ENCODE data around the gene TARDBP. TPM values are rescaled to one million over a fixed set of nuclear protein-coding genes. Genes with fewer than 3 reads are reported as not detected.
"Not testable (repeated sequence)": the region's sequence is repeated elsewhere in the genome, so short reads cannot be mapped to it uniquely, and the experiment has no call there.

The TARDBP gene
- polyA plus RNA-seq, 3 donors: 289 to 315 (median 313) TPM

DNA sequence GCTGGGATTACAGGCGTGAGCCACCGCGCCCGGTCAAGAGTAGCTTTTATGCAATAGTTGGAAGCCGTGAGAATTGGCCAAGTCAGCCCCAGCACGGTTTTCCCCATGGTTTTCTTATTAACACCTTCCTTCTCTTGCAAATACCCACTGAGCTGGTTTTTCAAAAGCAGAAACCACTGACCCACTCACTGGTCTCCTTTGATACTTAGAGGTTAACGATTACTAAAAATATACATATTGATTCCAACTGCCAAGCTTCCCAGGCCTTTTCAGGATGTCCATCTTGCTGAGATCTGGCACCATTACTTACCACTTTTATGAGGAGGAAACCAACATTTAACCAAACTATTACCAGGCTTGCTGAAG is 25.9 kb upstream of the TARDBP start:
- no peak for DNase-seq (ENCODE audit: extremely low read depth in 1 of 11, low read depth in 9 of 11, low spot score in 4 of 11)

DNA sequence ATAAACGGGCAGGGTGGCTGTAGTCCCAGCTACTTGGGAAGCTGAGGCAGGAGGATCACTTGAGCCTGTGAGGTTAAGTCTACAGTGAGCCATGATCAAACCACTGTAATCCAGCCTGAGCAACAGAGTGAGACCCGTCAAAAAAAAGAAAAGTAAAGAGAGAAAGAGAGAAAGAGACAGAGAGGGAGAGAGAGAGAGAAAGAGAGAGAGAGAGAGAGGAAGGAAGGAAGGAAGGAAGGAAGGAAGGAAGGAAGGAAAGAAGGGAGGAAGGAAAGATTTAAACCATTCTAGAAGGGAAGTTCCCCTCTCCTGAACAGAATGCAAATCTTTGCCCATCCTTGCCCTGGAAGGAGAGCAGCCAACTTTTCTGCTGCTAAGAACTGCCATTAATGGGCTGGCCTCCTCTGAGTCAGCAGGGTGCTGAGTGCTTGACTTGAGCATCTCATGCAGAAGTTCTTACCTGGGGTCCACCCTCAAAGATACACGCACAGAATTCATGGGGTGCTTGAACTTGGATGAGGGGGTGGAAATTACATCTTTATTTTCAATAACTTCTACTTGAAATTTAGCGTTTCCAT is 24.5 kb upstream of the TARDBP start:
- DNase-seq (ENCODE audit: extremely low read depth in 1 of 11, low read depth in 9 of 11, low spot score in 4 of 11): no peak

DNA sequence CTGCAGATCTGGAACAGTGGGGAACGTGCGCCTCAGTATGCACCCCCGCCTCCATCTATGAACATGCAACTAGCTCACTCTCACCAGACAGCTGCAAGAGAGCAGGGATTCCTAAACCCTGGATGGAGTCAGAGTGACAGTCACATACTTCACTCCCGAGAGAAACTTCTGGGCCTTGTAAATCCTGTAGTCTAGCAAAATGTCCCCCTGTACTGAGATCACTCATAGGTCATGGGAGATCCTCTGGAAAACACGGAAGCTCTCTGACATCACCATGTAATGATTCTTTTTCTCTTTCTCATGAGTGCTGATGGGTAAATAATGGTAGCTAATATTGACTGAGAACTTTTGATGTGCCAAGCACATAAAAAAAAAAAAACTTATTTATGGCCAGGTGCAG is 23.4 kb upstream of the TARDBP start:
- DNase-seq (ENCODE audit: extremely low read depth in 1 of 11, low read depth in 9 of 11, low spot score in 4 of 11): no peak

DNA sequence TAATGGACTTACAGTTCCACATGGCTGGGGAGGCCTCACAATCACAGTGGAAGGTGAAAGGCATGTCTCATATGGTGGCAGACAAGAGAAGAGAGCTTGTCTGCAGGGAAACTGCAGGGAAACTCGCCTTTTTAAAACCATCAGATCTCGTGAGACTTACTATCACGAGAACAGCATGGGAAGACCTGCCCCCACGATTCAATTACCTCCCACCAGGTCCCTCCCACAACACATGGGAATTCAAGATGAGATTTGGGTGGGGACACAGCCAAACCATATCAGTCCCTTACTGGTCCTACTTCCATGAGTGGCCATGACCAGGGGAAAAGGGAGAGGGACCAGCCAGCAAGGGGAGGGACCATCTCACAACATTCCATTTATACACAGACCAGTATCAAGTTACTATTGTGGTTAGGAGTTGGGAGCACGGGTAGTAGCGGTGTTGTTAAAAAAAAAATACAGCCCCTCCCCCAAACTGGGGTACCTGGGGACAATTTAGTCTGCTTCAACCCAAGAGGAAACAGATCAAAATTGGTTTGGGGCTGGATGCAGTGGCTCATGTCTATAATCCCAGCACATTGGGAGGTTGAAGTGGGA is 22.4 kb upstream of the TARDBP start:
- DNase-seq (ENCODE audit: extremely low read depth in 1 of 11, low read depth in 9 of 11, low spot score in 4 of 11): not testable (repeated sequence)

DNA sequence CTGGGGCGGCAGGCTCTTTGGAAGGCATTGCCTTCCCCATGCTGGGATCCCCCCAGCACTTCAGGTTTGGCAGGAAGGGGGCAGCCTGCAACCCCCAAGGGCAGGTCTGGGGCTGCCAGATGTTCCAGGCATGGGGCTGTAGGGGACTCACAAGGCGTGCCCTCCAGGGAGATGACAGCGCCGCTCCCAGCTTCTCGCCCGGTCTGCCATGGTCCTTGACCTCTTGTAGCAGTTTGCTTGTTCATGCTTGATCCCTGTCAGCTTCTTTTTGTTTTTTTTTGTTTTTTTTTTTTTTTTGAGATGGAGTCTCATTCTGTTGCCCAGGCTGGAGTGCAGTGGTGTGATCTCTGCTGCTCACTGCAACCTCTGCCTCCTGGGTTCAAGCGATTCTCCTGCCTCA is 21.6 kb upstream of the TARDBP start:
- DNase-seq (ENCODE audit: extremely low read depth in 1 of 11, low read depth in 9 of 11, low spot score in 4 of 11): no peak

DNA sequence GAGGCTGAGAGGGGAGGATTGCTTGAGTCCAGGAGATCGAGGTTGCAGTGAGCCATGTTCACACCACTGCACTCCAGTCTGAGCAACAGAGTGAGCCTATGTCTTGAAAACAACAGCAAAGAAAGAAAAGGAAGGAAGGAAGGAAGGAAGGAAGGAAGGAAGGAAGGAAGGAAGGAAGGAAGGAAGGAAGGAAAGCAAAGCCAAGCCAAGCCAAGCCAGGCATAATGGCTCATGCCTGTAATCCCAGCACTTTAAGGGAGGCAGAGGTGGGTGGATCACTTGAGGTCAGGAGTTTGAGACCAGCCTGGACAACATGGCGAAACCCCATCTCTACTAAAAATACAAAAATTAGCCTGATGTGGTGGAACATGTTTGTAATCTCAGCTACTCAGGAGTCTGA is 20.4 kb upstream of the TARDBP start:
- not testable (repeated sequence) for DNase-seq (ENCODE audit: extremely low read depth in 1 of 11, low read depth in 9 of 11, low spot score in 4 of 11)

DNA sequence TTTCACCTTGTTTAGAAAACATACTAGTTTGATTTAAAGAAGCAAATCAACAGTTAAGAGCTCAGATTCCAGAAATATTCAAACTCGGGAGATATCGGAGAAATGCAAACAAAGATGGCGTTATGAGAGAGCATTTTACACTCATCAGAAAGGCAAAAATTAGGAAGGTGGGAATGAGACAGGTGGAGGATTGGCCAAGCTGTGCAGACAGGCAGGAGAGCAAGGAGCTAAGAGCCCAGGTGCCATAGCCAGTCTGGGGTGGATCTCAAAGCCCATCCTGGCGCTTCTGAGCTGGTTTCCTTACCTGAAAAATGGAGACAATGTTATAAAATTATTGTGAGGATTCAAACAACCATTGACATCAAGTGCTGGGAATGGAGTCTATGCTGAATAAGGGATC is 19.6 kb upstream of the TARDBP start:
- no peak for DNase-seq (ENCODE audit: extremely low read depth in 1 of 11, low read depth in 9 of 11, low spot score in 4 of 11)

DNA sequence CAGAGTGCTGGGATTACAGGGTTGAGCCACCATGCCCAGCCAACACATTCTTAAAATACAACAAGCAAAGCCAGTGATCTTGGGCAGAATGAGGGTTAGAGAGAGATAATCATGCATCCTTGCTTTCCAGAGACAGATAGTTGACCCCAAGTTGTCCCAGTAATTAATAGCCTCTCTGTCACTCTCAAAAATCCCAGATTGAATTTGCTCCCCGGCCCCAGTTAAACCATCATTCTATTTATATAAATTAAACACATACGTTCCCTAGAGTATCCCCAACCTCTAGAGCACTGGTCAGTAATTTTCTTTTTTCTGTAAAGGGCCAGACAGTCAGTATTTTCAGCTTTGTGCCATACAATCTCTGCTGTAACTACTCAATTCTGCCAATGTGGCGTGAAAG is 16.4 kb upstream of the TARDBP start:
- no peak for DNase-seq (ENCODE audit: extremely low read depth in 1 of 11, low read depth in 9 of 11, low spot score in 4 of 11)

DNA sequence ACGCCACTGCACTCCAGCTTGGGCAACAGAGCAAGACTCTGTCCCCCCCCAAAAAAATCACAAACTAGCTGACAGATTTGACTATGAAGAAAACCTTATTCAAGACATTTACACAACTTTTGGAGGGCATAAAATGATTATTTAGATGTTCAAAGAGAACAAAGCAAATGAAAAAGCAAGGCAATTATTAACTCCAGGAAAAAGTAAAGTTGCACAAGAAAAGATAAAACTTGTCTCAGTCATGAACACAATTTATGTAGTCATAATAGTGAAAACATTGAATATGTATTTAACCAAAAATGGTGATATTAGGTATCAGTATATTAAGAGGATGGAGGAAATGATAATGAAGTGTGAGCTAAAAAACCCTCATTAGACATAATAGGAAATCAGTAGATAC is 11.9 kb upstream of the TARDBP start:
- no peak for DNase-seq (ENCODE audit: extremely low read depth in 1 of 11, low read depth in 9 of 11, low spot score in 4 of 11)

DNA sequence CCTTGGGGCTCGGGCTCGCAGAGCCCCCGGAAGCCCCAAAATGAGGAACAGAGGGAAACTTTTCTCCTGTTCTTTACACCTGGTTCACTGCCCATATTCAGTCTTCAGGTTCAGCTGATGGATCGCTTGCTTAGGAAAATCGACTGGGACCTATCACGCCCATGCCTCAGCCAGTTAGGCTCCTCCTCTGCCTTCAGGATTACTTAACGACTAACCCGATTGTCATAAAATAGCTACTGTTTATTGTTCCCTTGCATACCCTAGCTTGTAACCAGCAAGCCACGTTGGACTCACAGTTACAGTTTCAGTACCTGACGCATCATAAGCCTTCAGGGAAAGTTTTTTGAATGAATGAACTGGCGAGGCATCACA is 692 bp downstream of the TARDBP start:
- DNase-seq (ENCODE audit: extremely low read depth in 1 of 11, low read depth in 9 of 11, low spot score in 4 of 11): no peak

DNA sequence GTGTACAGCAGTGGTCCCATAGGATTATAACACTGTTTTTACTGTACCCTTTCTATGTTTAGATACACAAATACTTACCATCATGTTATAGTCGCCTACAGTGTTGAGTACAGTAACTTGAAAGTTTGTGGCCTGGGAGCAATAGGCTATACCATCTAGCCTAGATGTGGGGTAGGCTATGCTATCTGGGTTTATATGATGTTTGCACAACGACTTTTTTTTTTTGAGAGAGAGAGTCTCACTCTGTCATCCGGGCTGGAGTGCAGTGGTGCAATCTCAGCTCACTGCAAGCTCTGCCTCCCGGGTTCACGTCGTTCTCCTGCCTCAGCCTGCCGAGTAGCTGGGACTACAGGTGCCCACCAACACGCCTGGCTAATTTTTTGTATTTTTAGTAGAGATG is 6.9 kb downstream of the TARDBP start:
- DNase-seq (ENCODE audit: extremely low read depth in 1 of 11, low read depth in 9 of 11, low spot score in 4 of 11): not testable (repeated sequence)

DNA sequence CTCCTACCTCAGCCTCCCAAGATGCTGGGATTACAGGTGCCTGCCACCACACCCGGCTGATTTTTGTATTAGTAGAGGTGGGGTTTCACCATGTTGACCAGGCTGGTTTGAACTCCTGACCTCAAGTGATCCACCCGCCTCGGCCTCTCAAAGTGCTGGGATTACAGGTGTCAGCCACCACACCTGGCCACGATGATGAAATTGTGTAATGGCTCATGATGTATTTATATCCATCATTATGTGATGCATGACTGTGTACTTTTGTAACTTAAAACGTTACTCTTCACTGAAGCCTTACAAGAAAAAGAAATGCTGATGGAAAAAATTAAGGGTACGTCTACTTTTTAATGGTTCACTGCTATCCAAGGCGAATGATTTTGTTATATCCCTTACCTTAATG is 7.5 kb downstream of the TARDBP start:
- no peak for DNase-seq (ENCODE audit: extremely low read depth in 1 of 11, low read depth in 9 of 11, low spot score in 4 of 11)

DNA sequence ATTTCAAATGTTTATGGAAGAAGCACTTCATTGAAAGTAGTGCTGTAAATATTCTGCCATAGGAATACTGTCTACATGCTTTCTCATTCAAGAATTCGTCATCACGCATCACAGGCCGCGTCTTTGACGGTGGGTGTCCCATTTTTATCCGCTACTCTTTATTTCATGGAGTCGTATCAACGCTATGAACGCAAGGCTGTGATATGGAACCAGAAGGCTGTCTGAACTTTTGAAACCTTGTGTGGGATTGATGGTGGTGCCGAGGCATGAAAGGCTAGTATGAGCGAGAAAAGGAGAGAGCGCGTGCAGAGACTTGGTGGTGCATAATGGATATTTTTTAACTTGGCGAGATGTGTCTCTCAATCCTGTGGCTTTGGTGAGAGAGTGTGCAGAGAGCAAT is 10.7 kb downstream of the TARDBP start:
- no peak for DNase-seq (ENCODE audit: extremely low read depth in 1 of 11, low read depth in 9 of 11, low spot score in 4 of 11)

DNA sequence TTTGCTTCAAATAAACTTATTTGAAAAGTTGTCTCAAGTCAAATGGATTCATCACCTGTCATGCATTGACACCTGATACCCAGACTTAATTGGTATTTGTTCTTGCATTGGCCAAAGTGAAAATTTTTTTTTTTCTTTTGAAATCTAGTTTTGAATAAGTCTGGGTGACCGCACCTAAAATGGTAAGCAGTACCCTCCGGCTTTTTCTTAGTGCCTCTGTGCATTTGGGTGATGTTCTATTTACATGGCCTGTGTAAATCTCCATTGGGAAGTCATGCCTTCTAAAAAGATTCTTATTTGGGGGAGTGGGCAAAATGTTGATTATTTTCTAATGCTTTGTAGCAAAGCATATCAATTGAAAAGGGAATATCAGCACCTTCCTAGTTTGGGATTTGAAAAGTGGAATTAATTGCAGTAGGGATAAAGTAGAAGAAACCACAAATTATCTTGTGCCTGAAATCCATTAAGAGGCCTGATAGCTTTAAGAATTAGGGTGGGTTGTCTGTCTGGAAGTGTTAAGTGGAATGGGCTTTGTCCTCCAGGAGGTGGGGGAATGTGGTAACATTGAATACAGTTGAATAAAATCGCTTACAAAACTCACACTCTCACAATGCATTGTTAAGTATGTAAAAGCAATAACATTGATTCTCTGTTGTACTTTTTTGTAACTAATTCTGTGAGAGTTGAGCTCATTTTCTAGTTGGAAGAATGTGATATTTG is 11.9 kb downstream of the TARDBP start:
- no peak for DNase-seq (ENCODE audit: extremely low read depth in 1 of 11, low read depth in 9 of 11, low spot score in 4 of 11)

DNA sequence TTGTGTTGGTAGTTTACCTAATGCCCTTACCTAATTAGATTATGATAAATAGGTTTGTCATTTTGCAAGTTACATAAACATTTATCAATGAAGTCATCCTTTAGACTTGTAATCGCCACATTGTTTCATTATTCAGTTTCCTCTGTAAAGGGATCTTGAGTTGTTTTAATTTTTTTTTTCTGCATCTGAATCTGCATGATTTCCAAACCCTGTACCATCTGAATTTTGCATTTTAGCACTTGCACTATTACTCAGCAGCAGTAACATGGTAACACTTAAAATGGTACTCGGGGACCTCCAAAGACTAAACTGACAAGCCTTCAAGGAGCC is 12.4 kb downstream of the TARDBP start:
- no peak for DNase-seq (ENCODE audit: extremely low read depth in 1 of 11, low read depth in 9 of 11, low spot score in 4 of 11)

DNA sequence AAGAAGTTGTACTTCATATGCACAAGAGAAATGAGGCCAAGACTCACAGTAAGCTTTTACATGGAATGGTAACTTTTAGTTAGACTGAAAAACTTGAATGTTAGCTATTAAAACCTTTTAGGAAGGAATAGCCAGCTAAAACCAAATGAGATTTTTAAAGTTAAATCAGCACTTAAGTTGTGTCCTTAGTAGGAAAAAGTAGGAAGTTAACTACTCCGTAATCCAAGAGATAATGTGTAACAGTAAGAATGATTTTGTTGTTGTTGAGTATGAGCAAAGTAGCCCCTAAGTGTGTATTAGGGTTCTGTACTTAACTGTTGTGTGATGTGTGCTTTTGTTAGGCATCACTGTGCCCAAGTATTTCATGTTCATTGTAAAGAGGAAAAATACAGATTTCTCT is 13.2 kb downstream of the TARDBP start:
- DNase-seq (ENCODE audit: extremely low read depth in 1 of 11, low read depth in 9 of 11, low spot score in 4 of 11): no peak

DNA sequence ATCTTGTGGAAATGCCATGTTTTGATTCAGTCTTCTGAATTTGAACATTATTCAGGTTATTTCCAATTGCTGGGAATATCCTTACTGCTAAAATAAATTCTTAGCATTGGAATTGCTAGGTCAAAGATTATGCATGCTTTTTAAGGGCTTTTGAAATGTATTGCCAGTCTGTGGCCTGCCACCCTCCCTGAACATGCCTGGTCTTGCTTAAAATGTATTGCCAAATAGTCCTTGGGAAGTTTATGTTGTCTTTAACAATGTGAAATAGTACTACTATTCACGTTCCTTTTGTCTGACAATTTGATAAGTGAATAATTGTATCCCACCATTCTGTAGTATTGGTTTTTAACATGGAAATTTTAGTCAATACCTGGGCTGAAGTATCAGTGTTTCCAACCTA is 13.6 kb downstream of the TARDBP start:
- DNase-seq (ENCODE audit: extremely low read depth in 1 of 11, low read depth in 9 of 11, low spot score in 4 of 11): no peak

DNA sequence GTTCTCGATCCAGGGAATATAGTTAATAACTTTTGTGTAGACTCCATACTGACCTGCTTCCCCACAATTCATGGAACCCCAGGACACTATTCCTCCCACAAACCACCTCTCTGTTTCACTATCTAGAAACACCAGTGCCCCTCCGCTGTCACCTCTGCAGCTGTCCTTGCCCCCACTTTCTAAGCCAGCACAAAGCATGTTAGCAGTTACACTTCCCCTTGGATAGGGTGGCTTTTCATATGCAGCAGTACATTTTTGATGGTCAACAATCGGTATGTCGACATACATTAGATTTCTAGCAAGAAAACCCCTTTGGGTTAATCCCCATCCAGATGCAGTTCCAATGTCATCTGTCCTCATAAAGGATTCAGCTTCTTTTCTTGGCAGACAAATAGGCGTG is 14.4 kb downstream of the TARDBP start:
- no peak for DNase-seq (ENCODE audit: extremely low read depth in 1 of 11, low read depth in 9 of 11, low spot score in 4 of 11)

DNA sequence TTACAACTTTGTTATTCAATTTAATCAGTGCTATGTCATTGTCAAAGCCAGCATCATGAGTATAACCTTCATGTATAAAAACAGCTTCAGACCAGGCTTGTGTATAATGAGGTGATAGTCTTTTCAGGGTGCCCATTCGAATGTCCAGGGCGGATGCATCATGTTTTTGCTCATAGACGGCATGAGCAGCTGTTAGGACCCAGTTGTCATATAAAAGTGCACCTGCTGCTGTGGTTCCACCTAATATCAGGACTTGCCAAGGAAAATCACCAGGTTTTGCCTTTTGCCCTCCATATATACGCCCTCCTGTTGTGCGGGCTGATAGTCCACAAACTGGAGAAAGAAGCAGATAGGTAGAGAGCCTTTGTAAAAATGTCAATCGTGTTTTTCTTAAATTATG is 14.9 kb downstream of the TARDBP start:
- no peak for DNase-seq (ENCODE audit: extremely low read depth in 1 of 11, low read depth in 9 of 11, low spot score in 4 of 11)

DNA sequence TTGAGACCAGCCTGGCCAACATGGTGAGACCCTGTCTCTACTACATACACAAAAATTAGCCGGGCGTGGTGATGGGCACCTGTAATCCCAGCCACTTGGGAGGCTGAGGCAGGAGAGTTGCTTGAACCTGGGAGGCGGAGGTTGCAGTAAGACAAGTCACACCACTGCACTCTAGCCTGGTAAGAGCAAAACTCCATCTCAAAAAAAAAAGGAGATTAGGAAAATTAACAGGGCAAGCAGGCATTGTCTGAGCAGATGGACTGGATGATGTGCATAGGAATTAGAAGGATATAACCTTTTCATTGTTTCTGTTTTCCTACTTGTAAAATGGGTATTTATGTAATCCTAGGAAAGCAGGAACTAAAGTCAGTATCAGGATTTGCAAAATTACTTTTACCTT is 15.6 kb downstream of the TARDBP start:
- DNase-seq (ENCODE audit: extremely low read depth in 1 of 11, low read depth in 9 of 11, low spot score in 4 of 11): no peak

DNA sequence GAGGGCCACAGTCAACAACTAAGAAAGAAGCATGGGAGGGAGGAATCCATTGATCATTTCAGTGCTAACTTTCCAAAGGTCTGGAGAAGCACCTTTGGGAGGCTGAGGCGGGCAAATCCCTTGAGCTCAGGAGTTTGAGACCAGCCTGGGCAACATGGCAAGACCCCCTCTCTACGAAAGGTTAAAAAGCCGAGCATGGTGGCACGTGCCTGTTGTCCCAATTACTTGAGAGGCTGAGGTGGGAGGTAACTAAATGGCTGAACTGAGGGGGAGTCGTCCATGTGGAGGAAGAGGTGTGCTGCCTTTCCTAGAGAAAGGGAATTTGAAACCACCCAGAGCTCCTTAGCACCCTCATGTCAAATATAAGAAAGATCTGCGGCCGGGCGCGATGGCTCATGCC is 18.4 kb downstream of the TARDBP start:
- DNase-seq (ENCODE audit: extremely low read depth in 1 of 11, low read depth in 9 of 11, low spot score in 4 of 11): no peak

Measured in renal cortex interstitium (tissue), 11 donors.